ENCODE data around the gene TULP4.
A peak's percentile ranks its signal among the peaks of the same experiment; 100 is the strongest.
"Not testable (repeated sequence)": the region's sequence is repeated elsewhere in the genome, so short reads cannot be mapped to it uniquely, and the experiment has no call there.

The TULP4 gene

GRCh38 chr6:158554611-158555361 is 242.5 kb downstream of the TULP4 start:
- no peak for DNase-seq (ENCODE audit: extremely low read depth in 1 of 2, low read depth in 1 of 2)

- DNase-seq (ENCODE audit: extremely low read depth in 1 of 2, low read depth in 1 of 2), result no peak
These were observed 243.8 kb downstream of the TULP4 start for GRCh38 chr6:158556113-158556512.

GRCh38 chr6:158557110-158557509 is 244.8 kb downstream of the TULP4 start:
- DNase-seq (ENCODE audit: extremely low read depth in 1 of 2, low read depth in 1 of 2), result not testable (repeated sequence)

- DNase-seq (ENCODE audit: extremely low read depth in 1 of 2, low read depth in 1 of 2), result no peak
These were observed 245.7 kb downstream of the TULP4 start for GRCh38 chr6:158557927-158558326.

GRCh38 chr6:158558415-158559306 is 246.4 kb downstream of the TULP4 start:
- no peak for DNase-seq (ENCODE audit: extremely low read depth in 1 of 2, low read depth in 1 of 2)

- no peak for DNase-seq (ENCODE audit: extremely low read depth in 1 of 2, low read depth in 1 of 2)
These were observed 247.2 kb downstream of the TULP4 start for GRCh38 chr6:158559338-158559894.

- peak; percentile 56 to 84 for DNase-seq (ENCODE audit: extremely low read depth in 1 of 2, low read depth in 1 of 2)
These were observed 247.9 kb downstream of the TULP4 start, which contains the start of gene TMEM181 for GRCh38 chr6:158559895-158560835. TMEM181 (plus strand) TSS chr6:158560091; CDS start chr6:158560225, 134 bp downstream.

- no peak for DNase-seq (ENCODE audit: extremely low read depth in 1 of 2, low read depth in 1 of 2)
These were observed 248.6 kb downstream of the TULP4 start for GRCh38 chr6:158560836-158561320.
